HepG2 (cell line): ENCODE measurements around the gene REP15. TPM values are rescaled to one million over a fixed set of nuclear protein-coding genes. Genes with fewer than 3 reads are reported as not detected.

Experiments used
- CEBPG ChIP-seq: IDR thresholded peaks from 2 replicates; pipeline ENCODE4 v1.6.1; 2016
- CENPT ChIP-seq: sonication (generic); formaldehyde crosslinking; IDR thresholded peaks from 2 replicates; pipeline ENCODE4 v1.8.0; 2022; ENCODE audit warnings: low read depth, mild to moderate bottlenecking, moderate library complexity, missing genetic modification reagents
- HDAC2 ChIP-seq: sonication (generic); formaldehyde crosslinking; IDR thresholded peaks from 2 replicates; pipeline ENCODE4 v1.4.0; 2020; ENCODE audit warnings: missing genetic modification reagents
- KLF16 ChIP-seq, 2 experiments: sonication (generic) in 1 of 2; formaldehyde crosslinking in 1 of 2; IDR thresholded peaks; 2 replicates each; pipeline versions ENCODE4 v1.6.1 to v1.8.0; 2016 to 2023; ENCODE audit warnings: missing genetic modification reagents in 2 of 2, missing compliant biosample characterization in 1 of 2
- MIER3 ChIP-seq: IDR thresholded peaks from 2 replicates; pipeline ENCODE4 v1.6.1; 2016; ENCODE audit warnings: missing compliant biosample characterization, borderline replicate concordance
- MIXL1 ChIP-seq: IDR thresholded peaks from 2 replicates; pipeline ENCODE4 v1.6.1; 2016
- MTA1 ChIP-seq: sonication (generic); formaldehyde crosslinking; IDR thresholded peaks from 2 replicates; pipeline ENCODE4 v1.4.0; 2020; ENCODE audit warnings: missing genetic modification reagents, mild to moderate bottlenecking, borderline replicate concordance
- RAD21 ChIP-seq: fragments of 450-650 bp; formaldehyde crosslinking; IDR thresholded peaks from 2 replicates; pipeline ENCODE4 v1.5.0; 2020; ENCODE audit warnings: mild to moderate bottlenecking
- RCOR2 ChIP-seq: IDR thresholded peaks from 2 replicates; pipeline ENCODE4 v1.6.1; 2016; ENCODE audit warnings: missing biosample characterization, missing genetic modification reagents
- SMAD3 ChIP-seq: sonication (generic); formaldehyde crosslinking; IDR thresholded peaks from 2 replicates; pipeline ENCODE4 v1.4.0; 2020; ENCODE audit warnings: missing genetic modification reagents
- SMC3 ChIP-seq: IDR thresholded peaks from 2 replicates; pipeline ENCODE4 v1.6.1; 2011; ENCODE audit warnings: low read length, improper control_type of control experiment
- SOX5 ChIP-seq: IDR thresholded peaks from 2 replicates; pipeline ENCODE4 v1.6.1; 2016; ENCODE audit warnings: borderline replicate concordance
- SP5 ChIP-seq: IDR thresholded peaks from 2 replicates; pipeline ENCODE4 v1.6.1; 2016; ENCODE audit warnings: low read depth, borderline replicate concordance
- STAG1 ChIP-seq: sonication (generic); formaldehyde crosslinking; IDR thresholded peaks from 2 replicates; pipeline ENCODE4 v1.4.0; 2020; ENCODE audit warnings: missing genetic modification reagents
- XRCC5 ChIP-seq: fragments of 200-400 bp; formaldehyde crosslinking; optimal IDR thresholded peaks from 2 replicates; pipeline ENCODE3; 2017; ENCODE audit warnings: mild to moderate bottlenecking, low read length
- ZFP1 ChIP-seq: IDR thresholded peaks from 2 replicates; pipeline ENCODE4 v1.6.1; 2016
- polyA plus RNA-seq, 8 experiments: library from polyadenylated mRNA; depleted of rRNA in 3 of 8; stranded (reverse) in 7 of 8; unstranded in 1 of 8; fragments of >200 nt; fragmentation: Illumina TruSeq in 4 of 8; extraction: Trizol in 4 of 8; gene quantifications; 2 replicates each; pipeline versions ENCODE4 v1.2.1 to v1.2.3, GENCODE V29; 2011 to 2016; ENCODE audit warnings: low read depth in 4 of 8, missing spikeins in 1 of 8, mixed read lengths in 1 of 8; ENCODE audit not compliant: insufficient read depth in 1 of 8
- total RNA-seq, 5 experiments: library from RNA; depleted of rRNA; stranded (reverse); fragments of >200 nt; fragmentation: Illumina TruSeq; extraction: Trizol; gene quantifications; 2 replicates each; pipeline ENCODE4 v1.2.3, GENCODE V29; 2016; ENCODE audit warnings: low read depth in 1 of 5
- TF ChIP-seq, protein P1 (sequence below): sonication (generic); formaldehyde crosslinking; IDR thresholded peaks from 2 replicates; pipeline ENCODE4 v1.4.0; 2020; ENCODE audit warnings: missing genetic modification reagents, borderline replicate concordance
- TF ChIP-seq, protein P2 (sequence below): sonication (generic); formaldehyde crosslinking; IDR thresholded peaks from 2 replicates; pipeline ENCODE4 v1.4.0; 2020; ENCODE audit warnings: missing genetic modification reagents, mild to moderate bottlenecking, borderline replicate concordance
- TF ChIP-seq, protein P3 (sequence below): IDR thresholded peaks from 2 replicates; pipeline ENCODE4 v1.6.1; 2016; ENCODE audit warnings: low read depth

Gene REP15
- total and polyA plus RNA-seq, 2 of the 13 experiments (the other 11 are each of a cell fraction or from before 2014, with no cell fraction given) = 0.12 to 0.64 TPM

DNA sequence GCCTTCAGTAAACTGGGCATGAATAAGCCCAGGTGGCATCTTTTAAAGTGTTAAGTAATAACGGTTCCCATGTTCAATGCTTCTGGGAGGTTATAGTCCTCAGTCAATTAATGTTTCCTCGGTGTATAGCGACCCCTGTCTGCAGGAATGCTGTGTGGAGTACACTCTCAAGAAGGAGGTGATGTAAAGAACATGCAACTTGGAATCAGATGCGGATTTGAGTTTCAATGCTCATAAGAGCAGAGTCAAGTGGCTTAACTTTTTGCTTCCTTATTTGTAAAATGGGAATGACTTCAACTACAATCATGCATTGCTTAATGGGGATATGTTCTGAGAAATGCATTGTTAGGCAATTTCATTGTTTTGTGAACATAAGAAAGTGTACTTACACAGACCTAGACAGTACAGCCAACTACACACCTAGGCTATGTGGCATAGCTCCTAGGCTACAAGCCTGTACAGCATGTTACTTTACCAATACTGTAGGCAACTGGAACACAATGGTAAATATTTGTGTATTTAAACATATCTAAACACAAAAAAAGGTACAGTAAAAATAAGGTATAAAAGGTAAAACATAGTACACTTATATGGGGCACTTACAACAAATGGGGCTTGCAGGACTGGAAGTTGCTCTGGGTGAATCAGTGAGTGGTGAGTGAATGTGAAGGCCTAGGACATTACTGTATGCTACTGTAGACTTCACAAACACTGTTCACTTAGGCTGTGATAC lies 7.6 kb downstream of the REP15 start (continued):
- TF ChIP-seq MIXL1 (CRISPR knock-in tag) (peak; percentile 87), SP5 (no peak), MIER3 (CRISPR knock-in tag) (peak; percentile 55; the same call in 1 of the 2 replicates), MTA1 (CRISPR knock-in tag) (no peak), SMC3 (peak; percentile 60; the same call in 1 of the 2 replicates), KLF16 (CRISPR knock-in tag; IDR thresholded peaks at IDR 0.05) (peak in 1 of 2 experiments; percentile 62; a peak in 2 of 4 replicates), STAG1 (peak; percentile 90), SMAD3 (CRISPR knock-in tag) (0 out of 2 replicates have a peak, but pooled peaks have one; percentile 39), RAD21 (peak; percentile 46; the same call in 1 of the 2 replicates), XRCC5 (peak; percentile 26), CEBPG (CRISPR knock-in tag) (peak; percentile 71), HDAC2 (peak; percentile 42; the same call in 1 of the 2 replicates), SOX5 (CRISPR knock-in tag) (peak; percentile 10; the same call in 1 of the 2 replicates), ZFP1 (CRISPR knock-in tag) (0 out of 2 replicates have a peak, but pooled peaks have one; percentile 35), RCOR2 (CRISPR knock-in tag) (0 out of 2 replicates have a peak, but pooled peaks have one; percentile 26), CENPT (CRISPR knock-in tag) (no peak)
- TF ChIP-seq, protein P1, sequence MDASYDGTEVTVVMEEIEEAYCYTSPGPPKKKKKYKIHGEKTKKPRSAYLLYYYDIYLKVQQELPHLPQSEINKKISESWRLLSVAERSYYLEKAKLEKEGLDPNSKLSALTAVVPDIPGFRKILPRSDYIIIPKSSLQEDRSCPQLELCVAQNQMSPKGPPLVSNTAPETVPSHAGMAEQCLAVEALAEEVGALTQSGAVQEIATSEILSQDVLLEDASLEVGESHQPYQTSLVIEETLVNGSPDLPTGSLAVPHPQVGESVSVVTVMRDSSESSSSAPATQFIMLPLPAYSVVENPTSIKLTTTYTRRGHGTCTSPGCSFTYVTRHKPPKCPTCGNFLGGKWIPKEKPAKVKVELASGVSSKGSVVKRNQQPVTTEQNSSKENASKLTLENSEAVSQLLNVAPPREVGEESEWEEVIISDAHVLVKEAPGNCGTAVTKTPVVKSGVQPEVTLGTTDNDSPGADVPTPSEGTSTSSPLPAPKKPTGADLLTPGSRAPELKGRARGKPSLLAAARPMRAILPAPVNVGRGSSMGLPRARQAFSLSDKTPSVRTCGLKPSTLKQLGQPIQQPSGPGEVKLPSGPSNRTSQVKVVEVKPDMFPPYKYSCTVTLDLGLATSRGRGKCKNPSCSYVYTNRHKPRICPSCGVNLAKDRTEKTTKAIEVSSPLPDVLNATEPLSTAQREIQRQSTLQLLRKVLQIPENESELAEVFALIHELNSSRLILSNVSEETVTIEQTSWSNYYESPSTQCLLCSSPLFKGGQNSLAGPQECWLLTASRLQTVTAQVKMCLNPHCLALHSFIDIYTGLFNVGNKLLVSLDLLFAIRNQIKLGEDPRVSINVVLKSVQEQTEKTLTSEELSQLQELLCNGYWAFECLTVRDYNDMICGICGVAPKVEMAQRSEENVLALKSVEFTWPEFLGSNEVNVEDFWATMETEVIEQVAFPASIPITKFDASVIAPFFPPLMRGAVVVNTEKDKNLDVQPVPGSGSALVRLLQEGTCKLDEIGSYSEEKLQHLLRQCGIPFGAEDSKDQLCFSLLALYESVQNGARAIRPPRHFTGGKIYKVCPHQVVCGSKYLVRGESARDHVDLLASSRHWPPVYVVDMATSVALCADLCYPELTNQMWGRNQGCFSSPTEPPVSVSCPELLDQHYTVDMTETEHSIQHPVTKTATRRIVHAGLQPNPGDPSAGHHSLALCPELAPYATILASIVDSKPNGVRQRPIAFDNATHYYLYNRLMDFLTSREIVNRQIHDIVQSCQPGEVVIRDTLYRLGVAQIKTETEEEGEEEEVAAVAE (CRISPR knock-in tag) = peak; percentile 65; the same call in 1 of the 2 replicates
- TF ChIP-seq, protein P2, sequence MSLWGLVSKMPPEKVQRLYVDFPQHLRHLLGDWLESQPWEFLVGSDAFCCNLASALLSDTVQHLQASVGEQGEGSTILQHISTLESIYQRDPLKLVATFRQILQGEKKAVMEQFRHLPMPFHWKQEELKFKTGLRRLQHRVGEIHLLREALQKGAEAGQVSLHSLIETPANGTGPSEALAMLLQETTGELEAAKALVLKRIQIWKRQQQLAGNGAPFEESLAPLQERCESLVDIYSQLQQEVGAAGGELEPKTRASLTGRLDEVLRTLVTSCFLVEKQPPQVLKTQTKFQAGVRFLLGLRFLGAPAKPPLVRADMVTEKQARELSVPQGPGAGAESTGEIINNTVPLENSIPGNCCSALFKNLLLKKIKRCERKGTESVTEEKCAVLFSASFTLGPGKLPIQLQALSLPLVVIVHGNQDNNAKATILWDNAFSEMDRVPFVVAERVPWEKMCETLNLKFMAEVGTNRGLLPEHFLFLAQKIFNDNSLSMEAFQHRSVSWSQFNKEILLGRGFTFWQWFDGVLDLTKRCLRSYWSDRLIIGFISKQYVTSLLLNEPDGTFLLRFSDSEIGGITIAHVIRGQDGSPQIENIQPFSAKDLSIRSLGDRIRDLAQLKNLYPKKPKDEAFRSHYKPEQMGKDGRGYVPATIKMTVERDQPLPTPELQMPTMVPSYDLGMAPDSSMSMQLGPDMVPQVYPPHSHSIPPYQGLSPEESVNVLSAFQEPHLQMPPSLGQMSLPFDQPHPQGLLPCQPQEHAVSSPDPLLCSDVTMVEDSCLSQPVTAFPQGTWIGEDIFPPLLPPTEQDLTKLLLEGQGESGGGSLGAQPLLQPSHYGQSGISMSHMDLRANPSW = 0 out of 2 replicates have a peak, but pooled peaks have one; percentile 21
- TF ChIP-seq, protein P3, sequence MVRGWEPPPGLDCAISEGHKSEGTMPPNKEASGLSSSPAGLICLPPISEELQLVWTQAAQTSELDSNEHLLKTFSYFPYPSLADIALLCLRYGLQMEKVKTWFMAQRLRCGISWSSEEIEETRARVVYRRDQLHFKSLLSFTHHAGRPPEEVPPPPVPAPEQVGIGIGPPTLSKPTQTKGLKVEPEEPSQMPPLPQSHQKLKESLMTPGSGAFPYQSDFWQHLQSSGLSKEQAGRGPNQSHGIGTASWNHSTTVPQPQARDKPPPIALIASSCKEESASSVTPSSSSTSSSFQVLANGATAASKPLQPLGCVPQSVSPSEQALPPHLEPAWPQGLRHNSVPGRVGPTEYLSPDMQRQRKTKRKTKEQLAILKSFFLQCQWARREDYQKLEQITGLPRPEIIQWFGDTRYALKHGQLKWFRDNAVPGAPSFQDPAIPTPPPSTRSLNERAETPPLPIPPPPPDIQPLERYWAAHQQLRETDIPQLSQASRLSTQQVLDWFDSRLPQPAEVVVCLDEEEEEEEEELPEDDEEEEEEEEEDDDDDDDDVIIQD (CRISPR knock-in tag) = 0 out of 2 replicates have a peak, but pooled peaks have one; percentile 12
